EL (cell line): ENCODE data around the gene SAMD9L.
A peak's percentile ranks its signal among the peaks of the same experiment; 100 is the strongest.

Source experiments
- DNase-seq: peaks from one replicate; pipeline ENCODE4 v3.0.0-alpha.2; 2016

The SAMD9L gene

GRCh38 chr7:93148144-93148543 is at the start of gene SAMD9L:
Gene SAMD9L (minus strand): TSS chr7:93148385. CDS start chr7:93135971, 12,414 bp downstream.
- DNase-seq: peak; percentile 44

- DNase-seq: no peak
Observed at GRCh38 chr7:93196336-93196735, 48.2 kb upstream of the SAMD9L start.

GRCh38 chr7:93194386-93194785 is 46.2 kb upstream of the SAMD9L start:
- DNase-seq: peak; percentile 15

GRCh38 chr7:93188870-93189634 is 40.9 kb upstream of the SAMD9L start:
- no peak for DNase-seq

GRCh38 chr7:93185303-93186027 is 37.3 kb upstream of the SAMD9L start:
- DNase-seq: peak; percentile 35

- no peak for DNase-seq
Observed at GRCh38 chr7:93179173-93179572, 31.0 kb upstream of the SAMD9L start.

- no peak for DNase-seq
Observed at GRCh38 chr7:93178213-93178612, 30.0 kb upstream of the SAMD9L start.

- peak; percentile 24 for DNase-seq
Observed at GRCh38 chr7:93176992-93177580, 28.9 kb upstream of the SAMD9L start.

GRCh38 chr7:93175219-93175618 is 27.0 kb upstream of the SAMD9L start:
- DNase-seq: no peak

- no peak for DNase-seq
Observed at GRCh38 chr7:93172683-93173082, 24.5 kb upstream of the SAMD9L start.

GRCh38 chr7:93171606-93172226 is 23.5 kb upstream of the SAMD9L start:
- peak; percentile 16 for DNase-seq

GRCh38 chr7:93165447-93165846 is 17.3 kb upstream of the SAMD9L start:
- DNase-seq: no peak

GRCh38 chr7:93164766-93165165 is 16.6 kb upstream of the SAMD9L start:
- DNase-seq: no peak

- DNase-seq: peak; percentile 23
Observed at GRCh38 chr7:93161181-93161762, 13.1 kb upstream of the SAMD9L start.

GRCh38 chr7:93160410-93160809 is 12.2 kb upstream of the SAMD9L start:
- peak; percentile 46 for DNase-seq

GRCh38 chr7:93159490-93159889 is 11.3 kb upstream of the SAMD9L start:
- DNase-seq: peak; percentile 58

GRCh38 chr7:93156884-93157283 is 8.7 kb upstream of the SAMD9L start:
- DNase-seq: peak; percentile 61

GRCh38 chr7:93150200-93150835 is 2.1 kb upstream of the SAMD9L start:
- DNase-seq: peak; percentile 67

- DNase-seq: no peak
Observed at GRCh38 chr7:93148727-93149126, 542 bp upstream of the SAMD9L start.

- DNase-seq: peak; percentile 67
Observed at GRCh38 chr7:93147363-93147762, 822 bp downstream of the SAMD9L start.

- DNase-seq: no peak
Observed at GRCh38 chr7:93146472-93147141, 1.6 kb downstream of the SAMD9L start.

- DNase-seq: no peak
Observed at GRCh38 chr7:93146036-93146435, 2.1 kb downstream of the SAMD9L start.
